Measurements from ENCODE around the gene AVEN.

DNA sequence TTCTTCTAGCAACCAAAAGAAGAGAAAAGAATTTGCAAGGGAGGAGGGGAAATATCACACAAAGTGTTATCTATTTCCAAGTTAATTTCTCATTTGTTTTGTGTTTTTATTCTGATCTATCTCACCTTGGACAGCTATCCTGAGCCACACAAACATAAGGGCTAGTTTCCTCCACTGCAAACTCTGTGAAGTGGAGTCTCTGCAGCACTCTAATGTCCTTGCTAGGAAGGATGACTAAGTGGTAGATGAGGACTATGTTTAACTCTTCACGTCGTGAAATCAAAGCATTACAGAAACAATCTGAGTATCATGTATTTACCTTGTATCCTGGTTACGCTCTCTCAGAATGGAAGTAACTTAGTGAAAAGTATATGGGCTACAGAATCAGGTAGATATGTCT lies 104.6 kb downstream of the AVEN start:
- TF ChIP-seq, protein P1, sequence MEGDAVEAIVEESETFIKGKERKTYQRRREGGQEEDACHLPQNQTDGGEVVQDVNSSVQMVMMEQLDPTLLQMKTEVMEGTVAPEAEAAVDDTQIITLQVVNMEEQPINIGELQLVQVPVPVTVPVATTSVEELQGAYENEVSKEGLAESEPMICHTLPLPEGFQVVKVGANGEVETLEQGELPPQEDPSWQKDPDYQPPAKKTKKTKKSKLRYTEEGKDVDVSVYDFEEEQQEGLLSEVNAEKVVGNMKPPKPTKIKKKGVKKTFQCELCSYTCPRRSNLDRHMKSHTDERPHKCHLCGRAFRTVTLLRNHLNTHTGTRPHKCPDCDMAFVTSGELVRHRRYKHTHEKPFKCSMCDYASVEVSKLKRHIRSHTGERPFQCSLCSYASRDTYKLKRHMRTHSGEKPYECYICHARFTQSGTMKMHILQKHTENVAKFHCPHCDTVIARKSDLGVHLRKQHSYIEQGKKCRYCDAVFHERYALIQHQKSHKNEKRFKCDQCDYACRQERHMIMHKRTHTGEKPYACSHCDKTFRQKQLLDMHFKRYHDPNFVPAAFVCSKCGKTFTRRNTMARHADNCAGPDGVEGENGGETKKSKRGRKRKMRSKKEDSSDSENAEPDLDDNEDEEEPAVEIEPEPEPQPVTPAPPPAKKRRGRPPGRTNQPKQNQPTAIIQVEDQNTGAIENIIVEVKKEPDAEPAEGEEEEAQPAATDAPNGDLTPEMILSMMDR (IDR thresholded peaks at IDR 0.05), result no peak
- TF ChIP-seq POLR2A (IDR thresholded peaks at IDR 0.05) (no peak), POLR2AphosphoS5 (IDR thresholded peaks at IDR 0.05) (no peak)

All from breast epithelium (tissue), 3 donors.